ENCODE data around the gene KLHL5. TPM values are rescaled to one million over a fixed set of nuclear protein-coding genes. Genes with fewer than 3 reads are reported as not detected.

KLHL5 gene
- total RNA-seq, 4 donors from 2014 or later: 26.1 to 67.1 (median 53.5) TPM

DNA sequence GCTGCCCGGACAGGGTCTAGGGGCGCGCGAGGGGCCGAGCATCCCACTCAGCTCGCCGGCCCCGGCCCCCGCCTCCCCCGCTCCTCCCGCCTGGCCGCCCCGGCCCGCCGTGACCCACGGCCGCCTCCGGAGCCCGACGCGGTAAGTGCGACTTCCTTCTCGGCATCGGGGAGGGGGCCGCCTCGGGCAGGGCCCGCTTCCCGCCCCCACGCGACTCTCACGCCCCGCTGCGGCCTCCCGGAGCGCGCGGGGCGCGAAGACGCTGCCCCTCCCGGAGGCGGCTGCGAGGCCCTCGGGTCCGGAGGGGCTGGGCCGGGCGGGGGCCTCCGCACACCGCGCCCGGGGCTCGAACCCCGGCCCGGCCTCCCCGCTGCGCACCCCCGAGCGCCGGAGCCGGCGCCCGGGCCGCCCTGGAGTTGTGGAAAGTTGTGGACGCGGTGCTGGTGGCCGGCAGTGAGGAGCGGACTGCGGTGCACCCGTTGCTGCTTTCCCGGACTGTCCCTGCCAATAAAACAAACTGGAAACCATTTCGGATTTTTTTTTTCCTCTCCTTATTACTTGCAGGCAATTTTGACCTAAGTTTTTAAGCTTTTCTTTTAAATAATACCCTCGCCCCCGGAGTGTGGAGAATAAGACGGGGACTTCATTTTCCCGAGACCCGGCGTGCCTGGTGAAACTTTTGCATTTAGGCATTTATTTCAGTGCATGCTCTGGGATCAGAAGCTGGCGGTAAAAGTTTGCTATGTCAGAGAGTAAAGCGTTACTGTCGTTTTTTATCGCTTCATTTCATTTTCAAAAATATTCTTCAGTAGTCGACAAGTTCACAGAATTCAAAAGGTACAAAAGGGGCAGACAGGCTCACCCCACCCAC is 16.8 kb upstream of the KLHL5 start:
- ATAC-seq (ENCODE audit: low FRiP score) (peak; percentile 43), DNase-seq (ENCODE audit: low spot score) (no peak)

GRCh38 chr4:39045827-39046221 is 16.2 kb upstream of the KLHL5 start:
- DNase-seq (ENCODE audit: low spot score) (no peak), ATAC-seq (ENCODE audit: low FRiP score) (no peak)
- no peak for TF ChIP-seq CTCF (IDR thresholded peaks at IDR 0.05)

More for the DNA sequence above, 16.8 kb upstream of the KLHL5 start:
- TF ChIP-seq CTCF (IDR thresholded peaks at IDR 0.05): no peak

- no peak for ATAC-seq (ENCODE audit: low FRiP score)
- no peak for TF ChIP-seq CTCF (IDR thresholded peaks at IDR 0.05)
- no peak for DNase-seq (ENCODE audit: low spot score)
Measured at GRCh38 chr4:39046249-39046648, 15.8 kb upstream of the KLHL5 start.

- TF ChIP-seq CTCF (IDR thresholded peaks at IDR 0.05): no peak
- DNase-seq (ENCODE audit: low spot score) (no peak), ATAC-seq (ENCODE audit: low FRiP score) (no peak)
Measured at GRCh38 chr4:39047681-39048080, 14.4 kb upstream of the KLHL5 start.

DNA sequence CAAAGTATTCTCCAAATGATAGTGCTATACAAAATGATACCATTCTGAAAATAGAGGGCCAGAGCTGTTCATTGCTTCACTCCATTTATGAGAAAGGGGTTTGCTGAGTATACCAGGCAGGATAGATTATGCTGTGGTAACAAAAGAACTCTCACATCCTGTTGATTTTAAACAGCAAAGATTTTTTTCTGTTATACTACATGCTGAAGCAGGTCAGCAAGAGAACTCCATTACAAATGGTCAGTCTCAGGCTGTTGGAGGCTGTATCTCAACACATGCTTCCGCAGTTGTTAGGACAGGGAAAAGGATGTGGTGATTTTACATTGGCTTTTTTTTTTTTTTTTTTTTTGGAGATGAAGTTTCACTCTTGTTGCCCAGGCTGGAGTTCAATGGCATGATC is 13.7 kb upstream of the KLHL5 start:
- no peak for TF ChIP-seq CTCF (IDR thresholded peaks at IDR 0.05)
- no peak for DNase-seq (ENCODE audit: low spot score)
- no peak for ATAC-seq (ENCODE audit: low FRiP score)

DNA sequence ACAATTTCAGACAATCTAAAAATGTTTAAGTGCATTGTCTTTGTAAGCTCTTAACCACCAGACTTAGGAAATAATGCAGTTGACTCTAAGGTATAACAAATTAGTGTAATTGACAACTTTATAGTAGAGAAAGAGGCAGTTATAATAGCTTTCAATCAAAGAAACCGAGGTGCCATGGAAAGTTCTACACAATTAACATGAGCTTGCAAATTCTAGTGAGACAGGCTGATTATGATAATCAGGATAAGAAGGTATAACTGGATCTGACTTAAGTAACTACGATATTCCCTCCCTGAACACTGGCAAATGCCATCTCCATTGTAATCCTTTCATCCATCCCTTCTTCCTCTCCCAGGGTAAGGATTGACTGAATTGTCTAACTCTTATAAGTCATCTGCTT is 11.4 kb upstream of the KLHL5 start:
- DNase-seq (ENCODE audit: low spot score): no peak
- no peak for TF ChIP-seq CTCF (IDR thresholded peaks at IDR 0.05)
- no peak for ATAC-seq (ENCODE audit: low FRiP score)

DNA sequence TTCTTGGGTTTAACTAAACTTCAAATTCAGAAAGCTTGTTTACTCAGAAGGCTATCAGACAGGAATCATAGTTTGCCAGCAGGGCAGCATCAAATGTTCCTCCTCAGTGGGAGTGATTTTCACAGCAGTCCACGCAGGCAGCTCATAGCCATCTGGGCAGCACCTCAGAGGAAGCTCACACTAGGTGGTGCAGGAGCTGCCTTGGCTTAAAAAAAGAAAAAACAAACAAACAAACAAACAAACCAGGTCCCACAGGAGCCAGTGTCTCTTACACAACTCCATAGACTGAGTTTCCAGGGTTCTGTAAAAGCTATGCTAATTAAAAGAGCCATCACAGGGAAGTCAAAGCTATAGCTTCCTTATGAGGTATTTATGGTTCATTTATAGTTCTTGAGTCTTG is 10.5 kb upstream of the KLHL5 start:
- no peak for TF ChIP-seq CTCF (IDR thresholded peaks at IDR 0.05)
- DNase-seq (ENCODE audit: low spot score) (no peak), ATAC-seq (ENCODE audit: low FRiP score) (no peak)

All from omental fat pad (tissue), 4 donors.